Measurements from ENCODE around the gene EIF2S2.
"Not testable (repeated sequence)": the region's sequence is repeated elsewhere in the genome, so short reads cannot be mapped to it uniquely, and the experiment has no call there.

DNA sequence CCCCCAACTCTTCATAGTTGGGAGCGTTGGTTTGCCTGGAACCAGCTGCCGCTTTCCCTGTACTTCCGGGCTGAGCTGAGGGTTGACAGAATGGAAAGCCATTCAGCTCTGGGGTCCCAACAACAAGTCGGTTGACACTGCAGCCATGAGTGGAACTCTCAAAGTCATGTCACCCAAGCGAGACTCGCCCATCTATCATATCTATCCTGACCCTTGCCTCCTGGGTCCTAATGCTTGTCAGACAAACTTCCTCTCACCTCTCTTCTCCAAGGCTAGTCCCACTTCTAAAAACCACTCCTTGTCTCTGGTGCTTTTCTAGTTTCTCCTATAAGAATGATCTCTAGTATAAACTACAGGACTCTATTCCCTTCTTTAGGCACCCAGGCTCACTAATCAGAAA is 41.1 kb upstream of the EIF2S2 start:
- TF ChIP-seq ZFP30, ISL1 (CRISPR knock-in tag; IDR thresholded peaks at IDR 0.05): not testable (repeated sequence)
- TF ChIP-seq, protein P1, sequence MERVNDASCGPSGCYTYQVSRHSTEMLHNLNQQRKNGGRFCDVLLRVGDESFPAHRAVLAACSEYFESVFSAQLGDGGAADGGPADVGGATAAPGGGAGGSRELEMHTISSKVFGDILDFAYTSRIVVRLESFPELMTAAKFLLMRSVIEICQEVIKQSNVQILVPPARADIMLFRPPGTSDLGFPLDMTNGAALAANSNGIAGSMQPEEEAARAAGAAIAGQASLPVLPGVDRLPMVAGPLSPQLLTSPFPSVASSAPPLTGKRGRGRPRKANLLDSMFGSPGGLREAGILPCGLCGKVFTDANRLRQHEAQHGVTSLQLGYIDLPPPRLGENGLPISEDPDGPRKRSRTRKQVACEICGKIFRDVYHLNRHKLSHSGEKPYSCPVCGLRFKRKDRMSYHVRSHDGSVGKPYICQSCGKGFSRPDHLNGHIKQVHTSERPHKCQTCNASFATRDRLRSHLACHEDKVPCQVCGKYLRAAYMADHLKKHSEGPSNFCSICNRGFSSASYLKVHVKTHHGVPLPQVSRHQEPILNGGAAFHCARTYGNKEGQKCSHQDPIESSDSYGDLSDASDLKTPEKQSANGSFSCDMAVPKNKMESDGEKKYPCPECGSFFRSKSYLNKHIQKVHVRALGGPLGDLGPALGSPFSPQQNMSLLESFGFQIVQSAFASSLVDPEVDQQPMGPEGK (CRISPR knock-in tag; IDR thresholded peaks at IDR 0.05; ENCODE audit: borderline replicate concordance): not testable (repeated sequence)

Data from SK-N-SH treated with all-trans-retinoic acid at 6 μM for 48 hours (cell line).